Measurements from ENCODE around the gene BCO2. TPM values are rescaled to one million over a fixed set of nuclear protein-coding genes. Genes with fewer than 3 reads are reported as not detected.
A peak's percentile ranks its signal among the peaks of the same experiment; 100 is the strongest.

The BCO2 gene
- total RNA-seq, 1 donor from 2014 or later = 11.0 TPM

DNA sequence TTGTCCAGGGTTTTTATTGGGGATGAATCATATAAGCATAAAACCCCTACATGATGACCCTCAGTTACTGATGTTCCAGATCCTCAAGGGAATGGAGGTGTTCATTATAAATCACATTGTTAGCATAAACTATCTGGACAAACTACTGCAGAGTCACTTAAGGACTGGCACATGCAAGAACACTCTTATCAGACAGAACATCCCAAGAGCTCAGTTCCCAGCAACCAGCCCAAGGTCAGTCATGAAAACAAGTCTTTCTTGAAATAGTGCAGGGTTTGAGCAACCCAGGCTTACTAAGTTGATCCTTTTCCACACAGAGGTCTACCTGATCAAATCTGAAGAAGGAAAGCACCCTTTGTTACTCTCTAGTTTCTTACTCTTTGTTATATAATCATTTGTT lies 37.4 kb downstream of the BCO2 start:
- TF ChIP-seq, protein P1, sequence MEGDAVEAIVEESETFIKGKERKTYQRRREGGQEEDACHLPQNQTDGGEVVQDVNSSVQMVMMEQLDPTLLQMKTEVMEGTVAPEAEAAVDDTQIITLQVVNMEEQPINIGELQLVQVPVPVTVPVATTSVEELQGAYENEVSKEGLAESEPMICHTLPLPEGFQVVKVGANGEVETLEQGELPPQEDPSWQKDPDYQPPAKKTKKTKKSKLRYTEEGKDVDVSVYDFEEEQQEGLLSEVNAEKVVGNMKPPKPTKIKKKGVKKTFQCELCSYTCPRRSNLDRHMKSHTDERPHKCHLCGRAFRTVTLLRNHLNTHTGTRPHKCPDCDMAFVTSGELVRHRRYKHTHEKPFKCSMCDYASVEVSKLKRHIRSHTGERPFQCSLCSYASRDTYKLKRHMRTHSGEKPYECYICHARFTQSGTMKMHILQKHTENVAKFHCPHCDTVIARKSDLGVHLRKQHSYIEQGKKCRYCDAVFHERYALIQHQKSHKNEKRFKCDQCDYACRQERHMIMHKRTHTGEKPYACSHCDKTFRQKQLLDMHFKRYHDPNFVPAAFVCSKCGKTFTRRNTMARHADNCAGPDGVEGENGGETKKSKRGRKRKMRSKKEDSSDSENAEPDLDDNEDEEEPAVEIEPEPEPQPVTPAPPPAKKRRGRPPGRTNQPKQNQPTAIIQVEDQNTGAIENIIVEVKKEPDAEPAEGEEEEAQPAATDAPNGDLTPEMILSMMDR (IDR thresholded peaks at IDR 0.05) = no peak
- TF ChIP-seq POLR2A (IDR thresholded peaks at IDR 0.05) (no peak), POLR2AphosphoS5 (IDR thresholded peaks at IDR 0.05; ENCODE audit: insufficient read depth in 1 of 2, low read depth in 1 of 2) (no peak)
- Histone ChIP-seq H3K4me1 (no peaks in the 10 kb centered on the region), H3K27me3 (no peaks in the 10 kb centered on the region), H3K27ac (no peak overlapping the region), H3K9me3 (no peaks in the 10 kb centered on the region), H3K4me3 (no peak overlapping the region), H3K36me3 (no peaks in the 10 kb centered on the region)
- DNase-seq (ENCODE audit: extremely low spot score in 2 of 2) = no peak
- intact Hi-C loops (cut with DNase I) = no loop called here

DNA sequence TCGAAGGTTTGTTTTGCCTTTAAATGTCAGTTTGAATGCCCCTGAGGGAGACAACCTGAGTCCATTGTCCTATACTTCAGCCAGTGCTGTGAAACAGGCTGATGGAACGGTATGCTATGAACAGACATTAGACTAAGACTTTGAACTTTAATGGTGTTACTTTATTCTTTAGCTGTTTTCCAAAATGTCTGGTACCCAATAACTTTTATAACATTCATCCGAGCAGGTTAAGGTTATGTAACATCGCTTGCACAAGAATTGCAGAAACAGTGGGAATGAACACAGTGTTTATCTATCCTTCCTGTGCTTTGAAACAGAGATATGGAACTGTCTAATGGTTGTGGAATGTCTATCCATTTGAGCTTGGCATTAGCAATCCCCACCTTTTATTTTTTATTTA lies 38.4 kb downstream of the BCO2 start:
- Histone ChIP-seq H3K9me3 (no peaks in the 10 kb centered on the region), H3K4me1 (no peaks in the 10 kb centered on the region), H3K27me3 (no peaks in the 10 kb centered on the region), H3K4me3 (no peak overlapping the region), H3K27ac (no peak overlapping the region), H3K36me3 (no peaks in the 10 kb centered on the region)
- intact Hi-C loops (cut with DNase I) = no loop called here
- DNase-seq (ENCODE audit: extremely low spot score in 2 of 2) = no peak
- TF ChIP-seq, protein P1 (IDR thresholded peaks at IDR 0.05) = no peak
- TF ChIP-seq POLR2AphosphoS5 (IDR thresholded peaks at IDR 0.05; ENCODE audit: insufficient read depth in 1 of 2, low read depth in 1 of 2) = no peak
- TF ChIP-seq POLR2A (IDR thresholded peaks at IDR 0.05) = no peak

DNA sequence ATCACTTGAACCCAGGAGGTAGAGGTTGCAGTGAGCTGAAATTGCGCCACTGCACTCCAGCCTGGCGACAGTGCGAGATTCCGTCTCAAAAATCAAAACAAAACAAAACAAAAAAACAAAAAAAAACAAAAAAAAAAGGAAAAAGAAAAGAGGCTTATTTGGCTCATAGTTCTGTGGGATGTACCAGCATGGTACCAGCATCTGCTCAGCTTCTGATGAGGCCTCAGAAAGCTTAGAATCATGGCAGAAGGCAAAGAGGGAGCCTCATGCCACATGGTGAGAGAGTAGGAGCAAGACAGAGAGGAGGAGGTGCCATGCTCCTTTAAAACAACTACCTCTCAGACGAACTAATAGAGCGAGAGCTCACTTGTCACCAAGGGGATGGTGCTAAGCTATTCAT lies 40.3 kb downstream of the BCO2 start:
- Histone ChIP-seq H3K4me3 (no peak overlapping the region), H3K4me1 (no peaks in the 10 kb centered on the region), H3K27ac (no peak overlapping the region), H3K27me3 (no peaks in the 10 kb centered on the region), H3K9me3 (no peaks in the 10 kb centered on the region), H3K36me3 (no peaks in the 10 kb centered on the region)
- intact Hi-C loops (cut with DNase I) = no loop called here
- TF ChIP-seq POLR2AphosphoS5 (IDR thresholded peaks at IDR 0.05; ENCODE audit: insufficient read depth in 1 of 2, low read depth in 1 of 2) (no peak), POLR2A (IDR thresholded peaks at IDR 0.05) (no peak)
- TF ChIP-seq, protein P1 (IDR thresholded peaks at IDR 0.05) = no peak
- DNase-seq (ENCODE audit: extremely low spot score in 2 of 2) = no peak

DNA sequence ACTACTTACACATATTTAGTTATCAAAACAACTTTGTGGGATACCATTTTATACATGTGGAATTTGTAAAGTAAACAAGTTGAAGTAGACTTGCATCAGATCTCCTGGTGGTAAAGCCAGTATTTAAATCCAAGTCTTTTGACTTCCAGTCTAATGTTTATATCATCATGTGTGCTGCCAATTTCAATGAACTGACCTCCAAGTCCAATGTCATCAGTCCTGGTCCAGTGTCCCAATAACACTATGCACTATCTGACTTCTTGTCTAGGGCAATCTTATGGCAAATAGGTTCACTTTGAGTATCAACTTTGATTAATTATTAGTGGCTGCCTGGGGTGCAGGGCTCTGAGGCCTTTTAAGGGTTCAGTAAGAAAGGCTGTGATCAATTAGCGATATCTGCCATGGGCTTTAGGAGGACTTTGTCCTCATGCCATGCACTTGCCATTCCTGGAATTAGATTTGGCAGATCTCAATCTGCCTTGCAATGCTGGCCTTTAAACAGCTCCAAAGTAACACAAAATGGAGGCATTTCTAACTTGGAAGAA lies 41.3 kb downstream of the BCO2 start:
- no peaks in the 10 kb centered on the region for H3K36me3 ChIP-seq
- H3K4me3 ChIP-seq = no peak overlapping the region
- H3K27me3 ChIP-seq = no peaks in the 10 kb centered on the region
- H3K4me1 ChIP-seq = peaks cover under 1% of the 10 kb centered on the region
- H3K27ac ChIP-seq = no peak overlapping the region
- intact Hi-C loops (cut with DNase I) = no loop called here
- no peak for TF ChIP-seq POLR2A (IDR thresholded peaks at IDR 0.05)
- TF ChIP-seq POLR2AphosphoS5 (IDR thresholded peaks at IDR 0.05; ENCODE audit: insufficient read depth in 1 of 2, low read depth in 1 of 2) = no peak
- TF ChIP-seq, protein P1 (IDR thresholded peaks at IDR 0.05) = no peak
- H3K9me3 ChIP-seq = no peaks in the 10 kb centered on the region
- DNase-seq (ENCODE audit: extremely low spot score in 2 of 2) = no peak

DNA sequence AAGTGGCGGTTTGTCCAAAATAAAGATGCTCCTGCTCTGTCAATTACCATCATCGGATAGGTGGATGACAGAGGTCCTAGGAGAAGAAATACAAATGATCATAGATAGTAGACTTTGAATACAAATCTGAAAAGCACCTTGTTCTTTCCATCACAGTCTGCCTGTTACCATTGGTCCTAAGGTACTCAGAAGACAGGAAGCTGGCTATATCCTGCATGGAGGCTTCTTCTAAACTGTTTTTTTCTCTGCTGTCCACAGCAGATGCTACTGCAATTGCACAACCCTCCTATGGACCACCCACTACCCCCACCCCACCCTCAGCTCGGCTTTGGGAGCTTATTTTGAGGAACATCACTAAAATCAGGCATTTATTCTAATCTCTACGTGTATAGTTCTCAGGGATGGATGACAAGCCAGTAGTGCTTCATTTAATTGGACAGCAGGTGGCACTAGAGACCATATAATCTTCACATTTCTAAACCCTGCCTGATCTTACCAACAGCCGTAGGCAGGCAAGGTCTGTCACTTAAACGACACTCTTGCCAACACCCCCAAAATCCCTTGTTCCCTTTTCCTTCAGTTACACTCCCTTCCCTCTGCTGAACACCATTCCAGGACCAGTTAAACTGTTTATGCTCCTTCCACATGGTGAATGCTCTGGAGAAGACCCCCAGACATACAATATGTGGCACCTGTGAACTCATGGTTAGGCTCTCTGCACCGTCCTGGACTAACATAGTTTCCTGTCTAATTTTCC lies 44.3 kb downstream of the BCO2 start:
- no peak overlapping the region for H3K4me3 ChIP-seq
- no peaks in the 10 kb centered on the region for H3K9me3 ChIP-seq
- TF ChIP-seq POLR2AphosphoS5 (IDR thresholded peaks at IDR 0.05; ENCODE audit: insufficient read depth in 1 of 2, low read depth in 1 of 2) (peak in 1 of 2 donors; percentile 50), POLR2A (IDR thresholded peaks at IDR 0.05) (no peak)
- TF ChIP-seq, protein P1 (IDR thresholded peaks at IDR 0.05) = peak; percentile 70 to 93 (median 76)
- intact Hi-C loops (cut with DNase I) = loop anchor here (5.0 kb wide), 1 partner anchor 58 kb away; no protein-coding TSS in a partner anchor
- H3K27ac ChIP-seq = no peak overlapping the region
- H3K36me3 ChIP-seq = no peaks in the 10 kb centered on the region
- no peak for DNase-seq (ENCODE audit: extremely low spot score in 2 of 2)
- no peaks in the 10 kb centered on the region for H3K27me3 ChIP-seq
- H3K4me1 ChIP-seq = peaks cover 10% of the 10 kb centered on the region

Data from vagina (tissue), 2 donors.